Measurements from ENCODE around the gene PCBP4. TPM values are rescaled to one million over a fixed set of nuclear protein-coding genes. Genes with fewer than 3 reads are reported as not detected.

PCBP4 gene
- total RNA-seq, 4 donors from 2014 or later, result 39.7 to 261 (median 159) TPM

DNA sequence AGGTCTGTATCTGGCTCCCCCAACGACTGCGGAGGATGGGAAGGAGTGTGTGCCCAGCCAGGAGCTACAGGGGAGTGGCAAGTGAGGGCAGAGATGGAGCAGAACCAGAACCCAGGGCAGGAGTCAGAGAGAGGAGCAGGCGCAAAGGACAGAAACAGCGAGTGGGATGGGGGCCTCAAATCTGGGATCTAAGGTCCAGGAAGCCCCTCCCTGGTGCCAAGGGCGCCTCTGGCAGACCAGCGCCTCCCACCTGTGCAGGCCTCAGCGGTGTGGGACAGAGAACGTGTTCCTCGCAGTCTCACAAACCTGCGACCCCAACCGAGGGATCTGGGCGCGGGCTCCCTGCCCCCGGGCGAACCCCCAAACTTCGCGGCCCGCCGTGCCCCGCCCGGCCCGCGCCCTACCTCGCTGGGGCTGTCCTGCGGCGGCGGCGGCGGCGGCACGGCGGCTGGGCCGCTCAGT, 301 bp downstream of the PCBP4 start:
- Histone ChIP-seq H3K36me3 (no peaks in the 10 kb centered on the region), H3K27me3 (no peaks in the 10 kb centered on the region), H3K4me3 (peak overlapping the region; percentile 46 to 80), H3K9me3 (no peaks in the 10 kb centered on the region), H3K27ac (peak overlapping the region; percentile 89 to 94), H3K4me1 (peaks cover 0 to 15% of the 10 kb centered on the region in 2 donors)
- TF ChIP-seq POLR2A (IDR thresholded peaks at IDR 0.05), result no peak
- TF ChIP-seq, protein P1, sequence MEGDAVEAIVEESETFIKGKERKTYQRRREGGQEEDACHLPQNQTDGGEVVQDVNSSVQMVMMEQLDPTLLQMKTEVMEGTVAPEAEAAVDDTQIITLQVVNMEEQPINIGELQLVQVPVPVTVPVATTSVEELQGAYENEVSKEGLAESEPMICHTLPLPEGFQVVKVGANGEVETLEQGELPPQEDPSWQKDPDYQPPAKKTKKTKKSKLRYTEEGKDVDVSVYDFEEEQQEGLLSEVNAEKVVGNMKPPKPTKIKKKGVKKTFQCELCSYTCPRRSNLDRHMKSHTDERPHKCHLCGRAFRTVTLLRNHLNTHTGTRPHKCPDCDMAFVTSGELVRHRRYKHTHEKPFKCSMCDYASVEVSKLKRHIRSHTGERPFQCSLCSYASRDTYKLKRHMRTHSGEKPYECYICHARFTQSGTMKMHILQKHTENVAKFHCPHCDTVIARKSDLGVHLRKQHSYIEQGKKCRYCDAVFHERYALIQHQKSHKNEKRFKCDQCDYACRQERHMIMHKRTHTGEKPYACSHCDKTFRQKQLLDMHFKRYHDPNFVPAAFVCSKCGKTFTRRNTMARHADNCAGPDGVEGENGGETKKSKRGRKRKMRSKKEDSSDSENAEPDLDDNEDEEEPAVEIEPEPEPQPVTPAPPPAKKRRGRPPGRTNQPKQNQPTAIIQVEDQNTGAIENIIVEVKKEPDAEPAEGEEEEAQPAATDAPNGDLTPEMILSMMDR (IDR thresholded peaks at IDR 0.05), result no peak
- intact Hi-C loops (cut with DNase I; ENCODE audit: low total_unique reads), result no loop called here
- no peak for DNase-seq

DNA sequence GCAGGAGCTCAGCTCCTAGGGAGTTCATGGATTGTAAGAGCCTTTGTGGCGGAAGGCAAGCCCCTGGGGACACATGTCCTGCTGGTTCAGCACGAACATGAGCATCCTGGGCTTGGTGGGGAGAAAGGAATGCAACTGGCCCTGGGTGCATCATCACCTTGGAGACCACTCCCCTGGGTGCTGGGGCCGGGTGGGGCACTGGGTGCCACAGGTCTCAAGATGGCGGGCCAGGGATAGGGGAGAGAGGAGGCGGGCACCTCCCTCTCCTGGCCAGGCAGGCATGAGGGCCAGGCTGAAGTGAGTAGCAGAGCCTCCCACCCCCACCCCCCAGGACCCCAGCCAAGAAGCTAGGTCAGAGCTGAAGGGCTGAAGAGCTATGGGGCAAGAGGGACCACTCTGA, 768 bp downstream of the PCBP4 start:
- H3K36me3 ChIP-seq, result no peaks in the 10 kb centered on the region
- no peak for DNase-seq
- H3K4me1 ChIP-seq, result peaks cover 0 to 15% of the 10 kb centered on the region in 2 donors
- H3K4me3 ChIP-seq, result peak overlapping the region; percentile 46 to 80
- TF ChIP-seq, protein P1 (IDR thresholded peaks at IDR 0.05), result no peak
- TF ChIP-seq POLR2A (IDR thresholded peaks at IDR 0.05), result no peak
- H3K27me3 ChIP-seq, result no peaks in the 10 kb centered on the region
- H3K9me3 ChIP-seq, result no peaks in the 10 kb centered on the region
- intact Hi-C loops (cut with DNase I; ENCODE audit: low total_unique reads), result no loop called here
- H3K27ac ChIP-seq, result peak overlapping the region; percentile 89 to 94

DNA sequence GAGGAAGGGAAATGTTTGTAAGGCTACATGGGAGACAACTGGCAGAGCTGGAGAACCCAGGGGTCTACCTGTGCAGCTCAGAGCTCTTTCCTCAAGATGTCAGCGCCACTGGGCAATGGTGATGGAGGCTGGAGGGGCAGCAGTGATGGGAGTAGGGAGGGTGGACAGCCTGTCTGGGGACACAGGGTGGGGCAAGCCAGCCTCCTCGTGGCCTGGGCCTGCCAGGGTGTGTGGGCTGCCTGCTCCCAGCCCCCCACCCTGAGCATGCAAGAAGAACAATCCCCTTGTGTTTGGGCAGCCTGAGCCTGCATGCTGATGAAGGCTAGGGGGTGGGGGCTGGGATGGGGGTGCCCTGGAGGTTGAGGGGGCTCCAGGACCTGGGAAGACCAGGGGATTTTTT, 1.2 kb downstream of the PCBP4 start:
- no peak overlapping the region for H3K4me3 ChIP-seq
- no peaks in the 10 kb centered on the region for H3K9me3 ChIP-seq
- H3K27me3 ChIP-seq, result no peaks in the 10 kb centered on the region
- no peak for DNase-seq
- H3K36me3 ChIP-seq, result no peaks in the 10 kb centered on the region
- peaks cover 0 to 15% of the 10 kb centered on the region in 2 donors for H3K4me1 ChIP-seq
- H3K27ac ChIP-seq, result peak overlapping the region; percentile 89 to 94
- no peak for TF ChIP-seq POLR2A (IDR thresholded peaks at IDR 0.05)
- TF ChIP-seq, protein P1 (IDR thresholded peaks at IDR 0.05), result no peak
- intact Hi-C loops (cut with DNase I; ENCODE audit: low total_unique reads), result no loop called here

DNA sequence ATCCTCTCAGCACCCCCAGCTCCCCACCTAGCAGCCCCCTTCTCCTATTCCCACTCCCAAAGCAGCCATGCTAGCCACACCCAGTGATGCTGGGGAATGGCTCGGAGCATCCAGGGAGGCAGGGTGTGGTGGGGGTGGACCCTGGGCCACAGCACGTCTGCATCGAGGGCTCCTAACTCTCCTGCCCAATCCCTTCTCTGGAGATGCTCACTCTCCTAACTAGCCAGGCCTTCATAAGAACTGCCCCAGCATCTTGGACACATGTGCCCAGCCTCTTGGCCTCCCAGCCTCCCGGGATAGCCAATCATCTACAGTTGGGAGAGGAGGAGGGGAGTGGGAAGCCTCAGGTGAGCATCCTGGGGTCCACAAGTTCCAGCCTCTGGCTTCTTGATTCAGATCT, 2.7 kb downstream of the PCBP4 start:
- H3K27ac ChIP-seq, result no peak overlapping the region
- H3K4me1 ChIP-seq, result peaks cover 0 to 15% of the 10 kb centered on the region in 2 donors
- no peaks in the 10 kb centered on the region for H3K9me3 ChIP-seq
- intact Hi-C loops (cut with DNase I; ENCODE audit: low total_unique reads), result no loop called here
- H3K4me3 ChIP-seq, result no peak overlapping the region
- H3K36me3 ChIP-seq, result no peaks in the 10 kb centered on the region
- no peak for DNase-seq
- TF ChIP-seq, protein P1 (IDR thresholded peaks at IDR 0.05), result no peak
- TF ChIP-seq POLR2A (IDR thresholded peaks at IDR 0.05), result no peak
- no peaks in the 10 kb centered on the region for H3K27me3 ChIP-seq

DNA sequence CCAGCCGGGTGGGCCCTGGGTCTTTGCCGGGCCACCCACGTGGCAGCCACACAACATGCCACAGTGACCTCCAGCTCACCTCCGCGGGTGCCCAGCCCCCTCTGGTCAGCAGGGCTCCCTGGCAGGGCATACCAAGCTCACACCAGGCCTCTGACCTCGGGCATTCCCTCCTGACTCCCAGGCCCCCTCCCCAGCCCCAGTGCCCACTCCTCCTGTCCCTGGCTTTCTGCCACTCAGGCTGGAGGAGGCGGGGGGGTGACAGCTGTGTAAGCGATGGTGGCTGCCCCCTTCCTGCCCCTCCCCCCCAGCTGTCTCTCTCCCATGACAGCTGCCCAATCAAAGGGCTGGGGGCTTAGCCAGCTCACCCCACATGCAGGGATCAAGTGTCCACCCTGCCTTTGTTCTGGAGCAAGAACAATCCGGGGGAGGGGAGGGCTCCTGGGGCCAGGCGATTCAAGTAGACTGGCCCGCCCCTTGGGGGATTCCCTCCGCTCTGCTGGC, 3.3 kb downstream of the PCBP4 start:
- TF ChIP-seq, protein P1 (IDR thresholded peaks at IDR 0.05), result no peak
- TF ChIP-seq POLR2A (IDR thresholded peaks at IDR 0.05), result no peak
- Histone ChIP-seq H3K27me3 (no peaks in the 10 kb centered on the region), H3K9me3 (no peaks in the 10 kb centered on the region), H3K36me3 (no peaks in the 10 kb centered on the region), H3K4me1 (peaks cover 0 to 15% of the 10 kb centered on the region in 2 donors), H3K4me3 (no peak overlapping the region), H3K27ac (no peak overlapping the region)
- intact Hi-C loops (cut with DNase I; ENCODE audit: low total_unique reads), result no loop called here
- no peak for DNase-seq
